Lung (tissue), 12 donors: Measurements from ENCODE around the gene LRPPRC. TPM values are rescaled to one million over a fixed set of nuclear protein-coding genes. Genes with fewer than 3 reads are reported as not detected.
A peak's percentile ranks its signal among the peaks of the same experiment; 100 is the strongest.

Experiments used
- ATAC-seq: fragments of 200-7000 bp; cut with Tn5 transposase; one replicate; pipeline ENCODE4 v1.9.1; 2020; ENCODE audit warnings: moderate number of reproducible peaks; ENCODE audit not compliant: insufficient read depth, low FRiP score
- DNase-seq, 3 donors: peaks; one replicate each; pipeline ENCODE4 v3.0.0-alpha.2; 2013 to 2017
- H3K27ac ChIP-seq, 2 donors: one replicate each; pipeline ENCODE4 v1.5.1; 2013; ENCODE audit warnings: mild to moderate bottlenecking in 2 of 2, moderate library complexity in 2 of 2, control low read depth in 1 of 2, inconsistent platforms in 1 of 2, low read depth in 1 of 2, low read length in 1 of 2
- H3K27me3 ChIP-seq, 3 donors: one replicate each; pipeline ENCODE4 v1.5.1; 2013; ENCODE audit warnings: low read length in 2 of 3; ENCODE audit not compliant: control insufficient read depth in 3 of 3, insufficient read depth in 3 of 3
- H3K36me3 ChIP-seq, 4 donors: one replicate each; pipeline ENCODE4 v1.5.1; 2013; ENCODE audit warnings: low read length in 4 of 4, mild to moderate bottlenecking in 1 of 4, moderate library complexity in 1 of 4; ENCODE audit not compliant: control insufficient read depth in 4 of 4, insufficient read depth in 4 of 4
- H3K4me1 ChIP-seq, 5 donors: one replicate each; pipeline ENCODE4 v1.5.1; 2013; ENCODE audit warnings: low read length in 5 of 5, mild to moderate bottlenecking in 2 of 5, moderate library complexity in 1 of 5; ENCODE audit not compliant: control insufficient read depth in 5 of 5, insufficient read depth in 5 of 5
- H3K4me3 ChIP-seq: one replicate; pipeline ENCODE4 v1.5.1; 2013; ENCODE audit warnings: mild to moderate bottlenecking, control low read depth, moderate library complexity
- H3K9ac ChIP-seq, 2 donors: one replicate each; pipeline ENCODE4 v1.5.1; 2013; ENCODE audit warnings: low read length in 2 of 2, control low read depth in 1 of 2; ENCODE audit not compliant: insufficient read depth in 1 of 2
- H3K9me3 ChIP-seq, 4 donors: one replicate each; pipeline ENCODE4 v1.5.1; 2013; ENCODE audit warnings: low read length in 3 of 4, mild to moderate bottlenecking in 1 of 4, moderate library complexity in 1 of 4; ENCODE audit not compliant: control insufficient read depth in 4 of 4, insufficient read depth in 3 of 4
- CTCF ChIP-seq: IDR thresholded peaks from 2 replicates; pipeline ENCODE4 v1.5.1; 2012; ENCODE audit warnings: mild to moderate bottlenecking; ENCODE audit errors: control extremely low read depth, extremely low read depth
- WGBS, 2 donors: extraction: QIAGEN DNeasy Blood & Tissue Kit; methylation state at CpG; one replicate each; pipeline ENCODE4 v1.1.7; 2013; 5-methylcytosine and 5-hydroxymethylcytosine counted together
- polyA plus RNA-seq, 2 donors: library from polyadenylated mRNA; stranded (reverse); fragments of 200-250 nt; gene quantifications; one replicate each; pipeline ENCODE4 v1.2.1, GENCODE V29; 2013
- total RNA-seq, 2 donors: library from RNA; depleted of rRNA in 1 of 2; stranded (reverse); fragments of >200 nt in 1 of 2; gene quantifications; one replicate each; pipeline ENCODE4 v1.2.1, GENCODE V29; 2014 to 2021
- donor health status: control.
- donor health status: control.
- donor health status: Bipolar disorder and iron deficiency.
- donor health status: healthy.
- donor health status: DM: yes; HTN: yes; CAD: no.

Gene LRPPRC
- total and polyA plus RNA-seq, 4 donors = 29.5 to 96.6 (median 48.6) TPM

- no peaks in the 10 kb centered on the region for H3K27me3 ChIP-seq
- TF ChIP-seq CTCF = no peak
- ATAC-seq (no peak), DNase-seq (no peak)
- no peak overlapping the region for H3K9ac ChIP-seq
- H3K4me3 ChIP-seq = no peak overlapping the region
- H3K27ac ChIP-seq = no peak overlapping the region
- WGBS, 2 donors = 82 to 87% methylated on average over 3 of the region's 3 CpGs
- H3K9me3 ChIP-seq = no peaks in the 10 kb centered on the region
- peaks cover 9 to 35% (median 19%) of the 10 kb centered on the region in 4 donors for H3K36me3 ChIP-seq
- peaks cover 0 to 30% (median 6%) of the 10 kb centered on the region in 5 donors for H3K4me1 ChIP-seq
Measured at GRCh38 chr2:43945439-43945838, 50.4 kb downstream of the LRPPRC start.

GRCh38 chr2:43944915-43945314 lies 50.9 kb downstream of the LRPPRC start:
- no peak for TF ChIP-seq CTCF
- peaks cover 9 to 36% (median 19%) of the 10 kb centered on the region in 4 donors for H3K36me3 ChIP-seq
- 97% methylated on average over 3 of the region's 3 CpGs for WGBS, 2 donors
- DNase-seq = peak in 1 of 3 donors; percentile 30
- no peak overlapping the region for H3K9ac ChIP-seq
- no peaks in the 10 kb centered on the region for H3K9me3 ChIP-seq
- no peak overlapping the region for H3K27ac ChIP-seq
- peaks cover 0 to 30% (median 6%) of the 10 kb centered on the region in 5 donors for H3K4me1 ChIP-seq
- no peak overlapping the region for H3K4me3 ChIP-seq
- no peaks in the 10 kb centered on the region for H3K27me3 ChIP-seq
- no peak for ATAC-seq

- Histone ChIP-seq H3K4me1 (peaks cover 0 to 30% (median 6%) of the 10 kb centered on the region in 5 donors), H3K27me3 (no peaks in the 10 kb centered on the region), H3K9me3 (no peaks in the 10 kb centered on the region), H3K27ac (no peak overlapping the region), H3K9ac (no peak overlapping the region), H3K36me3 (peaks cover 9 to 35% (median 20%) of the 10 kb centered on the region in 4 donors), H3K4me3 (no peak overlapping the region)
- ATAC-seq (no peak), DNase-seq (peak; percentile 20 to 89 (median 84))
- TF ChIP-seq CTCF = no peak
- WGBS, 2 donors = 61 to 74% methylated on average over 5 of the region's 5 CpGs
Measured at GRCh38 chr2:43943809-43944452, 51.9 kb downstream of the LRPPRC start.

- 92 to 98% methylated on average over 1 of the region's 1 CpG for WGBS, 2 donors
- peaks cover 0 to 30% (median 6%) of the 10 kb centered on the region in 5 donors for H3K4me1 ChIP-seq
- no peaks in the 10 kb centered on the region for H3K9me3 ChIP-seq
- ATAC-seq (no peak), DNase-seq (no peak)
- H3K4me3 ChIP-seq = no peak overlapping the region
- TF ChIP-seq CTCF = no peak
- H3K36me3 ChIP-seq = peaks cover 9 to 32% (median 17%) of the 10 kb centered on the region in 4 donors
- H3K27me3 ChIP-seq = no peaks in the 10 kb centered on the region
- H3K9ac ChIP-seq = no peak overlapping the region
- no peak overlapping the region for H3K27ac ChIP-seq
Measured at GRCh38 chr2:43943323-43943722, 52.5 kb downstream of the LRPPRC start.
